GM23248 (cell line): ENCODE results near the gene HLA-B. TPM values are rescaled to one million over a fixed set of nuclear protein-coding genes. Genes with fewer than 3 reads are reported as not detected.

Experiments used
- DNase-seq: peaks from one replicate; pipeline ENCODE4 v3.0.0-alpha.2; 2015
- H2AFZ ChIP-seq: fragments of 200-600 bp; sonication (generic); 2 replicates; pipeline ENCODE4 v1.6.1; 2016; ENCODE audit warnings: antibody characterized with exemption
- H3F3A ChIP-seq: fragments of 200-600 bp; sonication (generic); 2 replicates; pipeline ENCODE4 v1.6.1; 2016; ENCODE audit warnings: mild to moderate bottlenecking, antibody characterized with exemption, mixed run types; ENCODE audit not compliant: insufficient read depth
- H3K27ac ChIP-seq: fragments of 200-600 bp; sonication (generic); 2 replicates; pipeline ENCODE4 v1.5.1; 2016; ENCODE audit warnings: mild to moderate bottlenecking
- H3K27me3 ChIP-seq: fragments of 200-600 bp; sonication (generic); replicated peaks from 2 replicates; pipeline ENCODE4 v1.6.1; 2016; ENCODE audit warnings: mild to moderate bottlenecking; ENCODE audit not compliant: insufficient read depth
- H3K36me3 ChIP-seq: fragments of 200-600 bp; sonication (generic); 2 replicates; pipeline ENCODE4 v1.6.1; 2016; ENCODE audit warnings: low read depth, mild to moderate bottlenecking
- H3K4me1 ChIP-seq: fragments of 200-600 bp; sonication (generic); 2 replicates; pipeline ENCODE4 v1.6.1; 2016; ENCODE audit warnings: mild to moderate bottlenecking; ENCODE audit not compliant: insufficient read depth
- H3K4me2 ChIP-seq: fragments of 200-600 bp; sonication (generic); one replicate; pipeline ENCODE4 v1.6.1; 2016; ENCODE audit warnings: mild to moderate bottlenecking; ENCODE audit not compliant: unreplicated experiment
- H3K4me3 ChIP-seq: fragments of 200-600 bp; sonication (generic); 2 replicates; pipeline ENCODE4 v1.5.1; 2016; ENCODE audit warnings: mild to moderate bottlenecking
- H3K79me2 ChIP-seq: fragments of 200-600 bp; sonication (generic); 2 replicates; pipeline ENCODE4 v1.6.1; 2016; ENCODE audit warnings: mild to moderate bottlenecking; ENCODE audit not compliant: insufficient read depth
- H3K9ac ChIP-seq: fragments of 200-600 bp; sonication (generic); 2 replicates; pipeline ENCODE4 v1.6.1; 2016; ENCODE audit warnings: mild to moderate bottlenecking
- H3K9me2 ChIP-seq: fragments of 200-600 bp; sonication (generic); 2 replicates; pipeline ENCODE4 v1.6.1; 2016; ENCODE audit warnings: mixed run types, mild to moderate bottlenecking, moderate library complexity; ENCODE audit not compliant: insufficient read depth
- H3K9me3 ChIP-seq: fragments of 200-600 bp; sonication (generic); one replicate; pipeline ENCODE4 v1.6.1; 2017; ENCODE audit warnings: low read depth
- H4K20me1 ChIP-seq: fragments of 200-600 bp; sonication (generic); 2 replicates; pipeline ENCODE4 v1.6.0; 2016; ENCODE audit not compliant: insufficient read depth
- EZH2 ChIP-seq: fragments of 200-600 bp; sonication (generic); IDR thresholded peaks from 2 replicates; pipeline ENCODE4 v1.6.1; 2018; ENCODE audit warnings: antibody characterized with exemption, mild to moderate bottlenecking; ENCODE audit not compliant: insufficient read depth, poor library complexity, severe bottlenecking
- EZH2phosphoT487 ChIP-seq: fragments of 200-600 bp; sonication (generic); IDR thresholded peaks from 2 replicates; pipeline ENCODE4 v1.6.1; 2018; ENCODE audit warnings: antibody characterized with exemption, moderate library complexity, mild to moderate bottlenecking, low read depth; ENCODE audit not compliant: insufficient read depth
- WGBS, 2 experiments: methylation state at CpG; one replicate each; pipeline ENCODE4 v1.1.6; 2015 to 2017; ENCODE audit warnings: low lambda C conversion rate in 2 of 2, low coverage in 1 of 2; ENCODE audit errors: missing lambda C conversion rate in 2 of 2; 5-methylcytosine and 5-hydroxymethylcytosine counted together
- in situ Hi-C: fragments of 300-500 bp; cut with MboI; formaldehyde crosslinking; loops from 2 replicates; pipeline ENCODE4 v1.15.0; 2020
- polyA plus RNA-seq: library from polyadenylated mRNA; unstranded; fragments of >200 nt; fragmentation: Nextera tagmentation; extraction: Ambion mirVana; gene quantifications from 2 replicates; pipeline ENCODE4 v1.2.1, GENCODE V29; 2016
- total RNA-seq: library from RNA; depleted of rRNA; stranded (reverse); fragments of >200 nt; shearing (Covaris generic); gene quantifications from 2 replicates; pipeline ENCODE4 v1.2.3, GENCODE V29; 2014

Gene HLA-B
- total and polyA plus RNA-seq, 2 experiments from 2014 or later: 87.9 to 192 TPM

DNA sequence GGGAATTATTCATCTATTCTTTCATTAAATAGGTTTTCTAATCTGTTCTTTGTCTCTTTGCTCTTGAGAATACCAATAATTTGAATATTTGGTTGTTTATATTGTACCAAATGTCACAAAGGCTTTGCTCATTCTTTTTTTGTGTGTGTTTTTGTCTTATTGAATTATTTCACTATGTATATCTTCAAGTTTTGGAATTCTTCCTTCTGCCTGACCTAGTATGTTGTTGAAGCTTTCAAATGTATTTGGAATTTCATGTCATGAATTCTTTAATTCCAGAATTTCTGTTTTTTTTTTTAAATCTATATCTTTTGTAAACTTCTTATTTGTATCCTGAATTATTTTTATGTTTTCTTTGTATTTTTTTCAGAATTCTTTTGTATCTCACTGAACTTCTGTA lies 16.8 kb downstream of the HLA-B start:
- in situ Hi-C loops: no loop called here
- Histone ChIP-seq H4K20me1 (no peaks in the 10 kb centered on the region), H3K36me3 (no peaks in the 10 kb centered on the region), H3K79me2 (no peaks in the 10 kb centered on the region), H3K27ac (no peak overlapping the region), H3K4me1 (no peaks in the 10 kb centered on the region), H3K9ac (no peak overlapping the region), H3K4me2 (no peak overlapping the region), H3K9me2 (no peaks in the 10 kb centered on the region), H2AFZ (no peak overlapping the region), H3K27me3 (no peaks in the 10 kb centered on the region), H3F3A (no peaks in the 10 kb centered on the region), H3K9me3 (no peaks in the 10 kb centered on the region), H3K4me3 (no peak overlapping the region)
- no peak for TF ChIP-seq EZH2
- TF ChIP-seq EZH2phosphoT487: no peak
- no peak for DNase-seq

GRCh38 chr6:31339210-31339609 lies 17.8 kb downstream of the HLA-B start:
- Histone ChIP-seq H3K4me3 (no peak overlapping the region), H3K79me2 (no peaks in the 10 kb centered on the region), H3K36me3 (no peaks in the 10 kb centered on the region), H3K4me2 (no peak overlapping the region), H3K27me3 (no peaks in the 10 kb centered on the region), H3K9me3 (no peaks in the 10 kb centered on the region), H3F3A (no peaks in the 10 kb centered on the region), H3K4me1 (no peaks in the 10 kb centered on the region), H4K20me1 (no peaks in the 10 kb centered on the region), H3K27ac (no peak overlapping the region), H3K9ac (no peak overlapping the region), H2AFZ (no peak overlapping the region), H3K9me2 (no peaks in the 10 kb centered on the region)
- no peak for DNase-seq
- WGBS, 2 experiments: 14 to 18% methylated on average over 3 of the region's 3 CpGs
- TF ChIP-seq EZH2 (no peak), EZH2phosphoT487 (no peak)
- in situ Hi-C loops: no loop called here

DNA sequence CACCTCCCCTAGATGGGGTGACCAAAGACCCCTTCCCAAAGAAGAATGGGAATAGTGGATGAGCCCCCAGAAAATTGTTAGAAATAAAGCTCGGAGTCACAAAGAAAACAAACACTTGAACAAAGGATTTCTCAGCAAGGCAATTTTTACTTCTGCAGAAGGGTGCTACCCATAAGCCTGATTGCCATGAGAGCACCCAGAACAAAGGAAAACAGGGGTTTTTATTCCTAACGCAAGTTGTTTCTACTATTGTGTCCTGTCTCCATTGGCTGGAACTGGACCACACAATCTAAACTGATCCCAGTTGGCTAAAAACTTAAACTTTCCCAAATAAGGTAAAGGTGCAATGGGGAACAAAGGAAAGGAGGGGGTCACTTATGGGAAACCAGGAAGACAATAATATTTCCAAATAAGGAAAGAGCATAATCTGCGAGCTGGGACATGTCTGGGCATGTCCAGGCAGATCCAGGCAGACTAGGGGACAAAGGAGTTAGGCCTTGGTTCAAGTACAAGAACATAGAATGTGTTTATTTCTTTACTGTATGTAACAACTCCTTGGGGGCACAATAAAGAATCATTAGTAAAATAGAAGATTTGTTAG lies 20.0 kb downstream of the HLA-B start:
- peak; percentile 38 for DNase-seq
- H3K79me2 ChIP-seq: no peaks in the 10 kb centered on the region
- H3F3A ChIP-seq: no peaks in the 10 kb centered on the region
- H4K20me1 ChIP-seq: no peaks in the 10 kb centered on the region
- no peaks in the 10 kb centered on the region for H3K9me3 ChIP-seq
- H3K9ac ChIP-seq: no peak overlapping the region
- no peak overlapping the region for H3K4me2 ChIP-seq
- H3K36me3 ChIP-seq: no peaks in the 10 kb centered on the region
- H3K4me1 ChIP-seq: no peaks in the 10 kb centered on the region
- peaks cover 4% of the 10 kb centered on the region; the same call in 1 of the 2 replicates for H3K27me3 ChIP-seq
- peak overlapping the region; percentile 24; the same call in 1 of the 2 replicates for H2AFZ ChIP-seq
- H3K9me2 ChIP-seq: no peaks in the 10 kb centered on the region
- in situ Hi-C loops: no loop called here
- TF ChIP-seq EZH2phosphoT487: no peak
- TF ChIP-seq EZH2: no peak
- H3K27ac ChIP-seq: no peak overlapping the region
- WGBS, 2 experiments: 49 to 60% methylated on average over 3 of the region's 3 CpGs
- H3K4me3 ChIP-seq: no peak overlapping the region

- Histone ChIP-seq H2AFZ (no peak overlapping the region), H3K79me2 (no peaks in the 10 kb centered on the region), H3K9me3 (no peaks in the 10 kb centered on the region), H3F3A (no peaks in the 10 kb centered on the region), H3K36me3 (no peaks in the 10 kb centered on the region), H3K27ac (no peak overlapping the region), H3K27me3 (peaks cover 4% of the 10 kb centered on the region; the same call in 1 of the 2 replicates), H3K4me3 (no peak overlapping the region), H4K20me1 (no peaks in the 10 kb centered on the region; the same call in 1 of the 2 replicates), H3K9ac (no peak overlapping the region), H3K4me2 (no peak overlapping the region), H3K9me2 (no peaks in the 10 kb centered on the region), H3K4me1 (no peaks in the 10 kb centered on the region)
- TF ChIP-seq EZH2: no peak
- no peak for TF ChIP-seq EZH2phosphoT487
- 47 to 50% methylated on average over 4 of the region's 4 CpGs for WGBS, 2 experiments
- in situ Hi-C loops: no loop called here
- no peak for DNase-seq
Observed at GRCh38 chr6:31332637-31333602, 24.1 kb downstream of the HLA-B start.
